GM23338 (cell line): ENCODE data around the gene VWCE. TPM values are rescaled to one million over a fixed set of nuclear protein-coding genes. Genes with fewer than 3 reads are reported as not detected.
A peak's percentile ranks its signal among the peaks of the same experiment; 100 is the strongest.

Experiments used
- ATAC-seq: fragments of 200-7000 bp; cut with Tn5 transposase; 3 replicates; pipeline ENCODE4 v1.9.1; 2020
- DNase-seq: peaks from one replicate; pipeline ENCODE4 v3.0.0-alpha.2; 2015; ENCODE audit warnings: low spot score
- H2AFZ ChIP-seq: fragments of 200-600 bp; sonication (generic); 2 replicates; pipeline ENCODE4 v1.8.0; 2016; ENCODE audit warnings: antibody characterized with exemption, mild to moderate bottlenecking, moderate library complexity
- H3F3A ChIP-seq: fragments of 200-600 bp; sonication (generic); replicated peaks from 2 replicates; pipeline ENCODE4 v1.8.0; 2017; ENCODE audit warnings: antibody characterized with exemption, mixed run types, low read depth
- H3K27ac ChIP-seq: fragments of 200-600 bp; sonication (generic); 2 replicates; pipeline ENCODE4 v1.6.1; 2016; ENCODE audit warnings: low read depth
- H3K27me3 ChIP-seq: fragments of 200-600 bp; sonication (generic); 2 replicates; pipeline ENCODE4 v1.8.0; 2016; ENCODE audit warnings: mild to moderate bottlenecking, mixed run types, moderate library complexity; ENCODE audit not compliant: insufficient read depth
- H3K36me3 ChIP-seq: fragments of 200-600 bp; sonication (generic); 2 replicates; pipeline ENCODE4 v1.8.0; 2016; ENCODE audit warnings: mild to moderate bottlenecking; ENCODE audit not compliant: insufficient read depth
- H3K4me1 ChIP-seq: fragments of 200-600 bp; sonication (generic); 2 replicates; pipeline ENCODE4 v1.8.0; 2016; ENCODE audit warnings: mild to moderate bottlenecking, moderate library complexity; ENCODE audit not compliant: insufficient read depth
- H3K4me2 ChIP-seq: fragments of 200-600 bp; sonication (generic); 2 replicates; pipeline ENCODE4 v1.7.1; 2017; ENCODE audit warnings: mixed run types
- H3K4me3 ChIP-seq: fragments of 200-600 bp; sonication (generic); 2 replicates; pipeline ENCODE4 v1.6.1; 2016; ENCODE audit warnings: mixed run types
- H3K79me2 ChIP-seq: fragments of 200-600 bp; sonication (generic); replicated peaks from 2 replicates; pipeline ENCODE4 v1.8.0; 2017; ENCODE audit warnings: mild to moderate bottlenecking; ENCODE audit not compliant: insufficient read depth
- H3K9me2 ChIP-seq: fragments of 200-600 bp; sonication (generic); 2 replicates; pipeline ENCODE4 v1.8.0; 2017; ENCODE audit not compliant: insufficient read depth
- H4K20me1 ChIP-seq: fragments of 200-600 bp; sonication (generic); replicated peaks from 2 replicates; pipeline ENCODE4 v1.8.0; 2017; ENCODE audit warnings: mild to moderate bottlenecking; ENCODE audit not compliant: insufficient read depth
- H3K27ac Mint-ChIP-seq: 2 replicates; pipeline ENCODE4 v1.8.0; 2020; ENCODE audit warnings: inconsistent platforms, mild to moderate bottlenecking, moderate library complexity, mixed read lengths
- H3K27me3 Mint-ChIP-seq: 3 replicates; pipeline ENCODE4 v1.8.0; 2022; ENCODE audit warnings: low read depth, mild to moderate bottlenecking, moderate library complexity, mixed read lengths, inconsistent platforms; ENCODE audit not compliant: insufficient read depth, poor library complexity
- H3K36me3 Mint-ChIP-seq: 3 replicates; pipeline ENCODE4 v1.8.0; 2021; ENCODE audit warnings: low read depth, mild to moderate bottlenecking, inconsistent platforms, moderate library complexity, mixed read lengths
- H3K4me1 Mint-ChIP-seq: 3 replicates; pipeline ENCODE4 v1.8.0; 2020; ENCODE audit warnings: mild to moderate bottlenecking, inconsistent platforms, mixed read lengths
- H3K4me3 Mint-ChIP-seq: 3 replicates; pipeline ENCODE4 v1.8.0; 2021; ENCODE audit warnings: moderate library complexity, mild to moderate bottlenecking, inconsistent platforms, mixed read lengths
- H3K9me3 Mint-ChIP-seq: 3 replicates; pipeline ENCODE4 v1.8.0; 2020; ENCODE audit warnings: moderate library complexity, mild to moderate bottlenecking, inconsistent platforms, mixed read lengths
- CREB1 ChIP-seq: fragments of 250-450 bp; sonication (Bioruptor Pico); IDR thresholded peaks from 2 replicates; pipeline ENCODE4 v1.5.0; 2020; ENCODE audit warnings: low read depth, mild to moderate bottlenecking, moderate library complexity
- EZH2 ChIP-seq: fragments of 200-600 bp; sonication (generic); IDR thresholded peaks from one replicate; pipeline ENCODE4 v1.8.0; 2017; ENCODE audit warnings: antibody characterized with exemption, mild to moderate bottlenecking, low read depth; ENCODE audit not compliant: unreplicated experiment
- JUNB ChIP-seq: IDR thresholded peaks from one replicate; pipeline ENCODE4 v1.6.1; 2016; ENCODE audit warnings: antibody characterized with exemption; ENCODE audit not compliant: unreplicated experiment
- NANOG ChIP-seq: IDR thresholded peaks from 2 replicates; pipeline ENCODE4 v1.6.1; 2016; ENCODE audit warnings: antibody characterized with exemption, borderline replicate concordance
- POLR2AphosphoS5 ChIP-seq: IDR thresholded peaks from 2 replicates; pipeline ENCODE4 v1.6.1; 2016; ENCODE audit warnings: antibody characterized with exemption, low read depth
- STAT1 ChIP-seq: IDR thresholded peaks from one replicate; pipeline ENCODE4 v1.6.1; 2016; ENCODE audit warnings: antibody characterized with exemption; ENCODE audit not compliant: unreplicated experiment
- ZNF114 ChIP-seq: fragments of 250-450 bp; sonication (Bioruptor Pico); IDR thresholded peaks from 2 replicates; pipeline ENCODE4 v1.5.0; 2020; ENCODE audit warnings: mild to moderate bottlenecking, moderate library complexity
- ZNF331 ChIP-seq: fragments of 250-450 bp; sonication (Bioruptor Pico); IDR thresholded peaks from 2 replicates; pipeline ENCODE4 v1.5.0; 2020; ENCODE audit warnings: low read depth, mild to moderate bottlenecking, moderate library complexity
- polyA plus RNA-seq: library from polyadenylated mRNA; unstranded; fragments of >200 nt; fragmentation: Nextera tagmentation; extraction: Ambion mirVana; gene quantifications from 2 replicates; pipeline ENCODE4 v1.2.1, GENCODE V29; 2016
- total RNA-seq: library from RNA; depleted of rRNA; stranded (reverse); fragments of >200 nt; shearing (Covaris generic); gene quantifications from 2 replicates; pipeline ENCODE4 v1.2.3, GENCODE V29; 2014
- TF ChIP-seq, protein P1 (sequence below): fragments of 250-450 bp; sonication (Bioruptor Pico); IDR thresholded peaks from 2 replicates; pipeline ENCODE4 v1.5.0; 2020; ENCODE audit warnings: mild to moderate bottlenecking, moderate library complexity
- TF ChIP-seq, protein P2 (sequence below), 2 experiments: fragments of 200-600 bp in 1 of 2; sonication (generic) in 1 of 2; conservative IDR thresholded peaks; 2 replicates each; pipeline versions ENCODE4 v1.5.1 to v1.6.1; 2016 to 2017; ENCODE audit warnings: antibody characterized with exemption in 2 of 2, low read depth in 2 of 2, mild to moderate bottlenecking in 2 of 2, moderate library complexity in 1 of 2

The VWCE gene
- total and polyA plus RNA-seq, 2 experiments from 2014 or later: 9.9 to 16.9 TPM

DNA sequence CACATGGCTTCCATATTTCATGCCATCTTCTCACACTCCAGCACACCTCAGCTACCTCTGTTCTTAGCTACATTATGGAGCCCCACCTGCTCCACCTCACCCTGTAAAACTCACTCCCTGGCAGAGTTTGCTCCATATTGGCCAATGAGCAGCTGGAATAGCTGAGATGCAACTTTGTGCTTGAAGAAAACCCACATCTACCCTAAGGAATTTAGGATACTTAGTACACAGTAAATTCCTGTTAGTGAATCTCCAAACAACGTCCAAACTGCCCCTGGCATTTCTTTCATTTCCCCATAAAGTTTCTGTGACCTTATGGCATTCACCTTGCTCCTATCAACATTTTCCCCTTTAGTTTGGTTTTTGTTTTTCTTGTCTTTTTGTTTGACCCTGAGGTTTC, 2.2 kb upstream of the VWCE start (continued):
- TF ChIP-seq, protein P1, sequence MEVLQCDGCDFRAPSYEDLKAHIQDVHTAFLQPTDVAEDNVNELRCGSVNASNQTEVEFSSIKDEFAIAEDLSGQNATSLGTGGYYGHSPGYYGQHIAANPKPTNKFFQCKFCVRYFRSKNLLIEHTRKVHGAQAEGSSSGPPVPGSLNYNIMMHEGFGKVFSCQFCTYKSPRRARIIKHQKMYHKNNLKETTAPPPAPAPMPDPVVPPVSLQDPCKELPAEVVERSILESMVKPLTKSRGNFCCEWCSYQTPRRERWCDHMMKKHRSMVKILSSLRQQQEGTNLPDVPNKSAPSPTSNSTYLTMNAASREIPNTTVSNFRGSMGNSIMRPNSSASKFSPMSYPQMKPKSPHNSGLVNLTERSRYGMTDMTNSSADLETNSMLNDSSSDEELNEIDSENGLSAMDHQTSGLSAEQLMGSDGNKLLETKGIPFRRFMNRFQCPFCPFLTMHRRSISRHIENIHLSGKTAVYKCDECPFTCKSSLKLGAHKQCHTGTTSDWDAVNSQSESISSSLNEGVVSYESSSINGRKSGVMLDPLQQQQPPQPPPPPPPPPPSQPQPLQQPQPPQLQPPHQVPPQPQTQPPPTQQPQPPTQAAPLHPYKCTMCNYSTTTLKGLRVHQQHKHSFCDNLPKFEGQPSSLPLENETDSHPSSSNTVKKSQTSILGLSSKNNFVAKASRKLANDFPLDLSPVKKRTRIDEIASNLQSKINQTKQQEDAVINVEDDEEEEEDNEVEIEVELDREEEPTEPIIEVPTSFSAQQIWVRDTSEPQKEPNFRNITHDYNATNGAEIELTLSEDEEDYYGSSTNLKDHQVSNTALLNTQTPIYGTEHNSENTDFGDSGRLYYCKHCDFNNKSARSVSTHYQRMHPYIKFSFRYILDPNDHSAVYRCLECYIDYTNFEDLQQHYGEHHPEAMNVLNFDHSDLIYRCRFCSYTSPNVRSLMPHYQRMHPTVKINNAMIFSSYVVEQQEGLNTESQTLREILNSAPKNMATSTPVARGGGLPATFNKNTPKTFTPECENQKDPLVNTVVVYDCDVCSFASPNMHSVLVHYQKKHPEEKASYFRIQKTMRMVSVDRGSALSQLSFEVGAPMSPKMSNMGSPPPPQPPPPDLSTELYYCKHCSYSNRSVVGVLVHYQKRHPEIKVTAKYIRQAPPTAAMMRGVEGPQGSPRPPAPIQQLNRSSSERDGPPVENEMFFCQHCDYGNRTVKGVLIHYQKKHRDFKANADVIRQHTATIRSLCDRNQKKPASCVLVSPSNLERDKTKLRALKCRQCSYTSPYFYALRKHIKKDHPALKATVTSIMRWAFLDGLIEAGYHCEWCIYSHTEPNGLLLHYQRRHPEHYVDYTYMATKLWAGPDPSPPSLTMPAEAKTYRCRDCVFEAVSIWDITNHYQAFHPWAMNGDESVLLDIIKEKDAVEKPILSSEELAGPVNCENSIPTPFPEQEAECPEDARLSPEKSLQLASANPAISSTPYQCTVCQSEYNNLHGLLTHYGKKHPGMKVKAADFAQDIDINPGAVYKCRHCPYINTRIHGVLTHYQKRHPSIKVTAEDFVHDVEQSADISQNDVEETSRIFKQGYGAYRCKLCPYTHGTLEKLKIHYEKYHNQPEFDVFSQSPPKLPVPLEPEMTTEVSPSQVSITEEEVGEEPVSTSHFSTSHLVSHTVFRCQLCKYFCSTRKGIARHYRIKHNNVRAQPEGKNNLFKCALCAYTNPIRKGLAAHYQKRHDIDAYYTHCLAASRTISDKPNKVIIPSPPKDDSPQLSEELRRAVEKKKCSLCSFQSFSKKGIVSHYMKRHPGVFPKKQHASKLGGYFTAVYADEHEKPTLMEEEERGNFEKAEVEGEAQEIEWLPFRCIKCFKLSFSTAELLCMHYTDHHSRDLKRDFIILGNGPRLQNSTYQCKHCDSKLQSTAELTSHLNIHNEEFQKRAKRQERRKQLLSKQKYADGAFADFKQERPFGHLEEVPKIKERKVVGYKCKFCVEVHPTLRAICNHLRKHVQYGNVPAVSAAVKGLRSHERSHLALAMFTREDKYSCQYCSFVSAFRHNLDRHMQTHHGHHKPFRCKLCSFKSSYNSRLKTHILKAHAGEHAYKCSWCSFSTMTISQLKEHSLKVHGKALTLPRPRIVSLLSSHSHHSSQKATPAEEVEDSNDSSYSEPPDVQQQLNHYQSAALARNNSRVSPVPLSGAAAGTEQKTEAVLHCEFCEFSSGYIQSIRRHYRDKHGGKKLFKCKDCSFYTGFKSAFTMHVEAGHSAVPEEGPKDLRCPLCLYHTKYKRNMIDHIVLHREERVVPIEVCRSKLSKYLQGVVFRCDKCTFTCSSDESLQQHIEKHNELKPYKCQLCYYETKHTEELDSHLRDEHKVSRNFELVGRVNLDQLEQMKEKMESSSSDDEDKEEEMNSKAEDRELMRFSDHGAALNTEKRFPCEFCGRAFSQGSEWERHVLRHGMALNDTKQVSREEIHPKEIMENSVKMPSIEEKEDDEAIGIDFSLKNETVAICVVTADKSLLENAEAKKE (CRISPR knock-in tag): no peak
- TF ChIP-seq STAT1 (no peak), POLR2AphosphoS5 (no peak)

DNA sequence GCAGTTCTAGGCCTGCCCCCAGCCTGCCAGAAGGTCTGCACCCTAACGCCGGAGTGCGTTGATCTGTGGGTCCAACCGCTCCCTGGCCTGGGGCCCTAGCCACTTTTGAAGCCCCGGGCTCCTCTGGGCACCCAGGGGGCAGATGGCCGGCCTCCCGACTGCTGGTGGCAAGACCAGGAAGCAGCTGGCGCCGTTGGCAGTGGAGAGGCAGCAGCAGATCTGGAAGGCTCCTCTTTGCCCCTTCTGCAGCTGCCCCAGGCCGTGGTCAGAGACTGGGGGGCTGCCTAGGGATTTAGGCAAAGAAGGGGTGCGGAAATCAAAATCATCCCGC, 445 bp upstream of the VWCE start:
- Histone ChIP-seq H3K36me3 (peaks cover 11% of the 10 kb centered on the region), H3K9me2 (no peaks in the 10 kb centered on the region), H4K20me1 (peaks cover 6% of the 10 kb centered on the region; the same call in 1 of the 2 replicates), H3K4me2 (peak overlapping the region; percentile 93), H3K79me2 (peaks cover 19% of the 10 kb centered on the region), H3F3A (peaks cover 9% of the 10 kb centered on the region), H3K27me3 (peaks cover 11% of the 10 kb centered on the region), H2AFZ (peak overlapping the region; percentile 84; the same call in 1 of the 2 replicates), H3K27ac (0 out of 2 replicates have a peak overlapping the region, but pooled peaks have one; percentile 87), H3K4me3 (peak overlapping the region; percentile 86), H3K4me1 (peaks cover 9% of the 10 kb centered on the region)
- H3K9me3 Mint-ChIP-seq: no peaks in the 10 kb centered on the region; the same call in 2 of the 3 replicates
- peaks cover 23% of the 10 kb centered on the region for H3K4me1 Mint-ChIP-seq
- H3K27me3 Mint-ChIP-seq: peaks cover 26% of the 10 kb centered on the region
- ATAC-seq: peak; percentile 28
- H3K36me3 Mint-ChIP-seq: peaks cover 34% of the 10 kb centered on the region
- H3K27ac Mint-ChIP-seq: no peak overlapping the region
- DNase-seq: no peak
- peak overlapping the region; percentile 87 for H3K4me3 Mint-ChIP-seq
- TF ChIP-seq, protein P2, sequence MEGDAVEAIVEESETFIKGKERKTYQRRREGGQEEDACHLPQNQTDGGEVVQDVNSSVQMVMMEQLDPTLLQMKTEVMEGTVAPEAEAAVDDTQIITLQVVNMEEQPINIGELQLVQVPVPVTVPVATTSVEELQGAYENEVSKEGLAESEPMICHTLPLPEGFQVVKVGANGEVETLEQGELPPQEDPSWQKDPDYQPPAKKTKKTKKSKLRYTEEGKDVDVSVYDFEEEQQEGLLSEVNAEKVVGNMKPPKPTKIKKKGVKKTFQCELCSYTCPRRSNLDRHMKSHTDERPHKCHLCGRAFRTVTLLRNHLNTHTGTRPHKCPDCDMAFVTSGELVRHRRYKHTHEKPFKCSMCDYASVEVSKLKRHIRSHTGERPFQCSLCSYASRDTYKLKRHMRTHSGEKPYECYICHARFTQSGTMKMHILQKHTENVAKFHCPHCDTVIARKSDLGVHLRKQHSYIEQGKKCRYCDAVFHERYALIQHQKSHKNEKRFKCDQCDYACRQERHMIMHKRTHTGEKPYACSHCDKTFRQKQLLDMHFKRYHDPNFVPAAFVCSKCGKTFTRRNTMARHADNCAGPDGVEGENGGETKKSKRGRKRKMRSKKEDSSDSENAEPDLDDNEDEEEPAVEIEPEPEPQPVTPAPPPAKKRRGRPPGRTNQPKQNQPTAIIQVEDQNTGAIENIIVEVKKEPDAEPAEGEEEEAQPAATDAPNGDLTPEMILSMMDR (conservative IDR thresholded peaks at IDR 0.05; ENCODE audit: low read depth in 2 of 2): no peak
- TF ChIP-seq EZH2: no peak
- no peak for TF ChIP-seq CREB1 (CRISPR knock-in tag)
- TF ChIP-seq JUNB: no peak
- no peak for TF ChIP-seq POLR2AphosphoS5
- TF ChIP-seq ZNF114 (CRISPR knock-in tag): no peak
- TF ChIP-seq ZNF331: no peak
- TF ChIP-seq NANOG: no peak
